GM23338 (cell line): ENCODE results near the gene NTN4. TPM values are rescaled to one million over a fixed set of nuclear protein-coding genes. Genes with fewer than 3 reads are reported as not detected.

ENCODE experiments used
- ATAC-seq: fragments of 200-7000 bp; cut with Tn5 transposase; 3 replicates; pipeline ENCODE4 v1.9.1; 2020
- DNase-seq: peaks from one replicate; pipeline ENCODE4 v3.0.0-alpha.2; 2015; ENCODE audit warnings: low spot score
- H2AFZ ChIP-seq: fragments of 200-600 bp; sonication (generic); 2 replicates; pipeline ENCODE4 v1.8.0; 2016; ENCODE audit warnings: antibody characterized with exemption, mild to moderate bottlenecking, moderate library complexity
- H3F3A ChIP-seq: fragments of 200-600 bp; sonication (generic); replicated peaks from 2 replicates; pipeline ENCODE4 v1.8.0; 2017; ENCODE audit warnings: antibody characterized with exemption, mixed run types, low read depth
- H3K27ac ChIP-seq: fragments of 200-600 bp; sonication (generic); 2 replicates; pipeline ENCODE4 v1.6.1; 2016; ENCODE audit warnings: low read depth
- H3K27me3 ChIP-seq: fragments of 200-600 bp; sonication (generic); 2 replicates; pipeline ENCODE4 v1.8.0; 2016; ENCODE audit warnings: mild to moderate bottlenecking, mixed run types, moderate library complexity; ENCODE audit not compliant: insufficient read depth
- H3K36me3 ChIP-seq: fragments of 200-600 bp; sonication (generic); 2 replicates; pipeline ENCODE4 v1.8.0; 2016; ENCODE audit warnings: mild to moderate bottlenecking; ENCODE audit not compliant: insufficient read depth
- H3K4me1 ChIP-seq: fragments of 200-600 bp; sonication (generic); 2 replicates; pipeline ENCODE4 v1.8.0; 2016; ENCODE audit warnings: mild to moderate bottlenecking, moderate library complexity; ENCODE audit not compliant: insufficient read depth
- H3K4me2 ChIP-seq: fragments of 200-600 bp; sonication (generic); 2 replicates; pipeline ENCODE4 v1.7.1; 2017; ENCODE audit warnings: mixed run types
- H3K4me3 ChIP-seq: fragments of 200-600 bp; sonication (generic); 2 replicates; pipeline ENCODE4 v1.6.1; 2016; ENCODE audit warnings: mixed run types
- H3K79me2 ChIP-seq: fragments of 200-600 bp; sonication (generic); replicated peaks from 2 replicates; pipeline ENCODE4 v1.8.0; 2017; ENCODE audit warnings: mild to moderate bottlenecking; ENCODE audit not compliant: insufficient read depth
- H3K9me2 ChIP-seq: fragments of 200-600 bp; sonication (generic); 2 replicates; pipeline ENCODE4 v1.8.0; 2017; ENCODE audit not compliant: insufficient read depth
- H4K20me1 ChIP-seq: fragments of 200-600 bp; sonication (generic); replicated peaks from 2 replicates; pipeline ENCODE4 v1.8.0; 2017; ENCODE audit warnings: mild to moderate bottlenecking; ENCODE audit not compliant: insufficient read depth
- H3K27ac Mint-ChIP-seq: 2 replicates; pipeline ENCODE4 v1.8.0; 2020; ENCODE audit warnings: inconsistent platforms, mild to moderate bottlenecking, moderate library complexity, mixed read lengths
- H3K27me3 Mint-ChIP-seq: 3 replicates; pipeline ENCODE4 v1.8.0; 2022; ENCODE audit warnings: low read depth, mild to moderate bottlenecking, moderate library complexity, mixed read lengths, inconsistent platforms; ENCODE audit not compliant: insufficient read depth, poor library complexity
- H3K36me3 Mint-ChIP-seq: 3 replicates; pipeline ENCODE4 v1.8.0; 2021; ENCODE audit warnings: low read depth, mild to moderate bottlenecking, inconsistent platforms, moderate library complexity, mixed read lengths
- H3K4me1 Mint-ChIP-seq: 3 replicates; pipeline ENCODE4 v1.8.0; 2020; ENCODE audit warnings: mild to moderate bottlenecking, inconsistent platforms, mixed read lengths
- H3K4me3 Mint-ChIP-seq: 3 replicates; pipeline ENCODE4 v1.8.0; 2021; ENCODE audit warnings: moderate library complexity, mild to moderate bottlenecking, inconsistent platforms, mixed read lengths
- H3K9me3 Mint-ChIP-seq: 3 replicates; pipeline ENCODE4 v1.8.0; 2020; ENCODE audit warnings: moderate library complexity, mild to moderate bottlenecking, inconsistent platforms, mixed read lengths
- CREB1 ChIP-seq: fragments of 250-450 bp; sonication (Bioruptor Pico); IDR thresholded peaks from 2 replicates; pipeline ENCODE4 v1.5.0; 2020; ENCODE audit warnings: low read depth, mild to moderate bottlenecking, moderate library complexity
- CTCF ChIP-seq, 2 experiments: fragments of 200-600 bp in 1 of 2; sonication (generic) in 1 of 2; conservative IDR thresholded peaks; 2 replicates each; pipeline versions ENCODE4 v1.5.1 to v1.6.1; 2016 to 2017; ENCODE audit warnings: antibody characterized with exemption in 2 of 2, low read depth in 2 of 2, mild to moderate bottlenecking in 2 of 2, moderate library complexity in 1 of 2
- ETS1 ChIP-seq: IDR thresholded peaks from 2 replicates; pipeline ENCODE4 v1.6.1; 2016; ENCODE audit warnings: antibody characterized with exemption
- EZH2 ChIP-seq: fragments of 200-600 bp; sonication (generic); IDR thresholded peaks from one replicate; pipeline ENCODE4 v1.8.0; 2017; ENCODE audit warnings: antibody characterized with exemption, mild to moderate bottlenecking, low read depth; ENCODE audit not compliant: unreplicated experiment
- EZH2phosphoT487 ChIP-seq: fragments of 200-600 bp; sonication (generic); IDR thresholded peaks from one replicate; pipeline ENCODE4 v1.8.1; 2018; ENCODE audit warnings: antibody characterized with exemption; ENCODE audit not compliant: unreplicated experiment
- JUNB ChIP-seq: IDR thresholded peaks from one replicate; pipeline ENCODE4 v1.6.1; 2016; ENCODE audit warnings: antibody characterized with exemption; ENCODE audit not compliant: unreplicated experiment
- NANOG ChIP-seq: IDR thresholded peaks from 2 replicates; pipeline ENCODE4 v1.6.1; 2016; ENCODE audit warnings: antibody characterized with exemption, borderline replicate concordance
- POLR2AphosphoS5 ChIP-seq: IDR thresholded peaks from 2 replicates; pipeline ENCODE4 v1.6.1; 2016; ENCODE audit warnings: antibody characterized with exemption, low read depth
- REST ChIP-seq: IDR thresholded peaks from one replicate; pipeline ENCODE4 v1.6.1; 2018; ENCODE audit warnings: antibody characterized with exemption; ENCODE audit not compliant: unreplicated experiment
- STAT1 ChIP-seq: IDR thresholded peaks from one replicate; pipeline ENCODE4 v1.6.1; 2016; ENCODE audit warnings: antibody characterized with exemption; ENCODE audit not compliant: unreplicated experiment
- ZNF114 ChIP-seq: fragments of 250-450 bp; sonication (Bioruptor Pico); IDR thresholded peaks from 2 replicates; pipeline ENCODE4 v1.5.0; 2020; ENCODE audit warnings: mild to moderate bottlenecking, moderate library complexity
- ZNF331 ChIP-seq: fragments of 250-450 bp; sonication (Bioruptor Pico); IDR thresholded peaks from 2 replicates; pipeline ENCODE4 v1.5.0; 2020; ENCODE audit warnings: low read depth, mild to moderate bottlenecking, moderate library complexity
- ZNF462 ChIP-seq: fragments of 250-450 bp; sonication (Bioruptor Pico); IDR thresholded peaks from 2 replicates; pipeline ENCODE4 v1.5.0; 2020; ENCODE audit warnings: mild to moderate bottlenecking, moderate library complexity
- polyA plus RNA-seq: library from polyadenylated mRNA; unstranded; fragments of >200 nt; fragmentation: Nextera tagmentation; extraction: Ambion mirVana; gene quantifications from 2 replicates; pipeline ENCODE4 v1.2.1, GENCODE V29; 2016
- total RNA-seq: library from RNA; depleted of rRNA; stranded (reverse); fragments of >200 nt; shearing (Covaris generic); gene quantifications from 2 replicates; pipeline ENCODE4 v1.2.3, GENCODE V29; 2014

Gene NTN4
- total and polyA plus RNA-seq, 2 experiments from 2014 or later = 1.5 to 3.8 TPM

GRCh38 chr12:95710386-95710785 lies 80.2 kb downstream of the NTN4 start:
- H3K27ac ChIP-seq = no peak overlapping the region
- no peaks in the 10 kb centered on the region for H3K27me3 ChIP-seq
- H3K36me3 ChIP-seq = no peaks in the 10 kb centered on the region
- Mint-ChIP-seq H3K27me3 (no peaks in the 10 kb centered on the region), H3K36me3 (no peaks in the 10 kb centered on the region; the same call in 2 of the 3 replicates), H3K9me3 (no peaks in the 10 kb centered on the region), H3K4me3 (no peak overlapping the region), H3K27ac (no peak overlapping the region), H3K4me1 (peaks cover 25% of the 10 kb centered on the region)
- no peaks in the 10 kb centered on the region for H4K20me1 ChIP-seq
- H3K4me3 ChIP-seq = no peak overlapping the region
- DNase-seq (no peak), ATAC-seq (no peak)
- no peaks in the 10 kb centered on the region for H3K79me2 ChIP-seq
- no peaks in the 10 kb centered on the region for H3F3A ChIP-seq
- H3K4me2 ChIP-seq = no peak overlapping the region
- no peak overlapping the region for H2AFZ ChIP-seq
- TF ChIP-seq ZNF462 (CRISPR knock-in tag) = no peak
- TF ChIP-seq ZNF331 (CRISPR knock-in tag) = no peak
- TF ChIP-seq NANOG = no peak
- TF ChIP-seq STAT1 = no peak
- no peak for TF ChIP-seq ZNF114 (CRISPR knock-in tag)
- TF ChIP-seq CREB1 (CRISPR knock-in tag) = no peak
- TF ChIP-seq REST = no peak
- TF ChIP-seq EZH2 = no peak
- no peak for TF ChIP-seq POLR2AphosphoS5
- no peak for TF ChIP-seq JUNB
- TF ChIP-seq ETS1 = no peak
- TF ChIP-seq EZH2phosphoT487 = no peak
- no peak for TF ChIP-seq CTCF (conservative IDR thresholded peaks at IDR 0.05; ENCODE audit: low read depth in 2 of 2)
- H3K4me1 ChIP-seq = peaks cover 19% of the 10 kb centered on the region
- H3K9me2 ChIP-seq = no peaks in the 10 kb centered on the region
